Measurements from ENCODE around the gene KCTD16.

KCTD16 gene

DNA sequence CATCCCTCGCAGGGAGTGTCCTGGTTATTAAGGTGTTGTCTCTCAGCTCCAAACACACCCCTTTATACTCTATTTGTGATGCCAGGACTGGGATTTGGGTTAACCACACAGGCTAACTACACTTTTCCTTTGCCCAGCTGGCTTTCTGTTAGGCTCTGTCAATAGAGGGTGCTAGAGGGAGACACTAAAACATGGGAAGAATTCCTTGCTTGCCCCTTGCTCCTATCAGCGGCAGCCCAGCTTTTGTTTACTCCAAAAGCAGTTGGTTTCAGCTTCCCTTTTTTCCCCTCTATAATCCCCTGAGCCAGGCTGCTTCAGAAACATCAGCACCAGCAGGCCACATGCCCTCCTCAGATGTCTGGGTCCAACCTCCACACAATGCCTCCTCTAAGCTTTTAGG, 297.1 kb downstream of the KCTD16 start:
- ChIA-PET POLR2A (no interaction called here), CTCF (interaction anchor here (0.5 to 1.8 kb wide), 17 partner anchors 12 to 1347 kb away, joined by 3 to 9 read pairs (median 4); no protein-coding TSS in a partner anchor)
- Histone ChIP-seq H3K4me1 (ENCODE audit: control insufficient read depth, insufficient read depth, low read length) (no peaks in the 10 kb centered on the region), H3K36me3 (ENCODE audit: control insufficient read depth in 2 of 2, insufficient read depth in 1 of 2, low read length in 2 of 2) (no peaks in the 10 kb centered on the region), H3K4me3 (ENCODE audit: low read depth, low read length) (no peak overlapping the region), H3K9me3 (ENCODE audit: control insufficient read depth, insufficient read depth, low read depth, low read length) (no peaks in the 10 kb centered on the region), H3K27ac (ENCODE audit: extremely low read depth, low read depth, low read length) (no peak overlapping the region)
- TF ChIP-seq GFI1B (tag by site-specific recombination; IDR thresholded peaks at IDR 0.05) (no peak), ZNF654 (tag by site-specific recombination; IDR thresholded peaks at IDR 0.05; ENCODE audit: low read depth) (0 out of 2 replicates have a peak, but pooled peaks have one; percentile 11)

- Histone ChIP-seq H3K9me3 (ENCODE audit: control insufficient read depth, insufficient read depth, low read depth, low read length) (no peaks in the 10 kb centered on the region), H3K27ac (ENCODE audit: extremely low read depth, low read depth, low read length) (no peak overlapping the region), H3K36me3 (ENCODE audit: control insufficient read depth in 2 of 2, insufficient read depth in 1 of 2, low read length in 2 of 2) (no peaks in the 10 kb centered on the region), H3K4me1 (ENCODE audit: control insufficient read depth, insufficient read depth, low read length) (no peaks in the 10 kb centered on the region), H3K4me3 (ENCODE audit: low read depth, low read length) (no peak overlapping the region)
- CTCF ChIA-PET = interaction anchor here (0.6 to 1.8 kb wide), 8 partner anchors 15 to 770 kb away, joined by 3 to 9 read pairs (median 4); no protein-coding TSS in a partner anchor
- POLR2A ChIA-PET = no interaction called here
- TF ChIP-seq ZNF777 (tag by site-specific recombination; IDR thresholded peaks at IDR 0.05; ENCODE audit: borderline replicate concordance) (no peak), ZNF274 (IDR thresholded peaks at IDR 0.05; ENCODE audit: low read length) (no peak), ZNF274 (tag by site-specific recombination; IDR thresholded peaks at IDR 0.05; ENCODE audit: borderline replicate concordance) (no peak), ZNF114 (tag by site-specific recombination; IDR thresholded peaks at IDR 0.05) (no peak), ZFHX2 (tag by site-specific recombination; conservative IDR thresholded peaks at IDR 0.05) (no peak), ZNF501 (tag by site-specific recombination; IDR thresholded peaks at IDR 0.05) (no peak), ZNF175 (tag by site-specific recombination; IDR thresholded peaks at IDR 0.05) (no peak), ZNF184 (tag by site-specific recombination; IDR thresholded peaks at IDR 0.05) (no peak), ZNF112 (tag by site-specific recombination; IDR thresholded peaks at IDR 0.05) (no peak), ZNF561 (tag by site-specific recombination; IDR thresholded peaks at IDR 0.05; ENCODE audit: borderline replicate concordance) (no peak)
- TF ChIP-seq, protein P1, sequence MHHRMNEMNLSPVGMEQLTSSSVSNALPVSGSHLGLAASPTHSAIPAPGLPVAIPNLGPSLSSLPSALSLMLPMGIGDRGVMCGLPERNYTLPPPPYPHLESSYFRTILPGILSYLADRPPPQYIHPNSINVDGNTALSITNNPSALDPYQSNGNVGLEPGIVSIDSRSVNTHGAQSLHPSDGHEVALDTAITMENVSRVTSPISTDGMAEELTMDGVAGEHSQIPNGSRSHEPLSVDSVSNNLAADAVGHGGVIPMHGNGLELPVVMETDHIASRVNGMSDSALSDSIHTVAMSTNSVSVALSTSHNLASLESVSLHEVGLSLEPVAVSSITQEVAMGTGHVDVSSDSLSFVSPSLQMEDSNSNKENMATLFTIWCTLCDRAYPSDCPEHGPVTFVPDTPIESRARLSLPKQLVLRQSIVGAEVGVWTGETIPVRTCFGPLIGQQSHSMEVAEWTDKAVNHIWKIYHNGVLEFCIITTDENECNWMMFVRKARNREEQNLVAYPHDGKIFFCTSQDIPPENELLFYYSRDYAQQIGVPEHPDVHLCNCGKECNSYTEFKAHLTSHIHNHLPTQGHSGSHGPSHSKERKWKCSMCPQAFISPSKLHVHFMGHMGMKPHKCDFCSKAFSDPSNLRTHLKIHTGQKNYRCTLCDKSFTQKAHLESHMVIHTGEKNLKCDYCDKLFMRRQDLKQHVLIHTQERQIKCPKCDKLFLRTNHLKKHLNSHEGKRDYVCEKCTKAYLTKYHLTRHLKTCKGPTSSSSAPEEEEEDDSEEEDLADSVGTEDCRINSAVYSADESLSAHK (tag by site-specific recombination; IDR thresholded peaks at IDR 0.05) = no peak
- TF ChIP-seq, protein P2, sequence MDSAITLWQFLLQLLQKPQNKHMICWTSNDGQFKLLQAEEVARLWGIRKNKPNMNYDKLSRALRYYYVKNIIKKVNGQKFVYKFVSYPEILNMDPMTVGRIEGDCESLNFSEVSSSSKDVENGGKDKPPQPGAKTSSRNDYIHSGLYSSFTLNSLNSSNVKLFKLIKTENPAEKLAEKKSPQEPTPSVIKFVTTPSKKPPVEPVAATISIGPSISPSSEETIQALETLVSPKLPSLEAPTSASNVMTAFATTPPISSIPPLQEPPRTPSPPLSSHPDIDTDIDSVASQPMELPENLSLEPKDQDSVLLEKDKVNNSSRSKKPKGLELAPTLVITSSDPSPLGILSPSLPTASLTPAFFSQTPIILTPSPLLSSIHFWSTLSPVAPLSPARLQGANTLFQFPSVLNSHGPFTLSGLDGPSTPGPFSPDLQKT (IDR thresholded peaks at IDR 0.05; ENCODE audit: borderline replicate concordance, low read depth, low read length) = no peak
- TF ChIP-seq, protein P3, sequence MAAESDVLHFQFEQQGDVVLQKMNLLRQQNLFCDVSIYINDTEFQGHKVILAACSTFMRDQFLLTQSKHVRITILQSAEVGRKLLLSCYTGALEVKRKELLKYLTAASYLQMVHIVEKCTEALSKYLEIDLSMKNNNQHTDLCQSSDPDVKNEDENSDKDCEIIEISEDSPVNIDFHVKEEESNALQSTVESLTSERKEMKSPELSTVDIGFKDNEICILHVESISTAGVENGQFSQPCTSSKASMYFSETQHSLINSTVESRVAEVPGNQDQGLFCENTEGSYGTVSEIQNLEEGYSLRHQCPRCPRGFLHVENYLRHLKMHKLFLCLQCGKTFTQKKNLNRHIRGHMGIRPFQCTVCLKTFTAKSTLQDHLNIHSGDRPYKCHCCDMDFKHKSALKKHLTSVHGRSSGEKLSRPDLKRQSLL (tag by site-specific recombination; IDR thresholded peaks at IDR 0.05) = no peak
- TF ChIP-seq, protein P4, sequence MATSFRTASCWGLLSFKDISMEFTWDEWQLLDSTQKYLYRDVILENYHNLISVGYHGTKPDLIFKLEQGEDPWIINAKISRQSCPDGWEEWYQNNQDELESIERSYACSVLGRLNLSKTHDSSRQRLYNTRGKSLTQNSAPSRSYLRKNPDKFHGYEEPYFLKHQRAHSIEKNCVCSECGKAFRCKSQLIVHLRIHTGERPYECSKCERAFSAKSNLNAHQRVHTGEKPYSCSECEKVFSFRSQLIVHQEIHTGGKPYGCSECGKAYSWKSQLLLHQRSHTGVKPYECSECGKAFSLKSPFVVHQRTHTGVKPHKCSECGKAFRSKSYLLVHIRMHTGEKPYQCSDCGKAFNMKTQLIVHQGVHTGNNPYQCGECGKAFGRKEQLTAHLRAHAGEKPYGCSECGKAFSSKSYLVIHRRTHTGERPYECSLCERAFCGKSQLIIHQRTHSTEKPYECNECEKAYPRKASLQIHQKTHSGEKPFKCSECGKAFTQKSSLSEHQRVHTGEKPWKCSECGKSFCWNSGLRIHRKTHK (tag by site-specific recombination; IDR thresholded peaks at IDR 0.05) = no peak
These were observed 297.9 kb downstream of the KCTD16 start for GRCh38 chr5:144468571-144468970.

- CTCF ChIA-PET = interaction anchor here (0.6 to 1.8 kb wide), 3 partner anchors 32 to 769 kb away, joined by 3 to 9 read pairs (median 6); no protein-coding TSS in a partner anchor
- no peaks in the 10 kb centered on the region for H3K4me1 ChIP-seq (ENCODE audit: control insufficient read depth, insufficient read depth, low read length)
- H3K4me3 ChIP-seq (ENCODE audit: low read depth, low read length) = no peak overlapping the region
These were observed 298.4 kb downstream of the KCTD16 start for GRCh38 chr5:144469106-144469505.

More at GRCh38 chr5:144469106-144469505, 298.4 kb downstream of the KCTD16 start:
- Histone ChIP-seq H3K9me3 (ENCODE audit: control insufficient read depth, insufficient read depth, low read depth, low read length) (no peaks in the 10 kb centered on the region), H3K27ac (ENCODE audit: extremely low read depth, low read depth, low read length) (no peak overlapping the region), H3K36me3 (ENCODE audit: control insufficient read depth in 2 of 2, insufficient read depth in 1 of 2, low read length in 2 of 2) (no peaks in the 10 kb centered on the region)
- TF ChIP-seq ZNF692 (tag by site-specific recombination; IDR thresholded peaks at IDR 0.05) (no peak), SP2 (tag by site-specific recombination; IDR thresholded peaks at IDR 0.05) (no peak), ZNF555 (tag by site-specific recombination; conservative IDR thresholded peaks at IDR 0.05) (no peak), ZNF830 (tag by site-specific recombination; IDR thresholded peaks at IDR 0.05; ENCODE audit: low read depth) (no peak)
- TF ChIP-seq, protein P5, sequence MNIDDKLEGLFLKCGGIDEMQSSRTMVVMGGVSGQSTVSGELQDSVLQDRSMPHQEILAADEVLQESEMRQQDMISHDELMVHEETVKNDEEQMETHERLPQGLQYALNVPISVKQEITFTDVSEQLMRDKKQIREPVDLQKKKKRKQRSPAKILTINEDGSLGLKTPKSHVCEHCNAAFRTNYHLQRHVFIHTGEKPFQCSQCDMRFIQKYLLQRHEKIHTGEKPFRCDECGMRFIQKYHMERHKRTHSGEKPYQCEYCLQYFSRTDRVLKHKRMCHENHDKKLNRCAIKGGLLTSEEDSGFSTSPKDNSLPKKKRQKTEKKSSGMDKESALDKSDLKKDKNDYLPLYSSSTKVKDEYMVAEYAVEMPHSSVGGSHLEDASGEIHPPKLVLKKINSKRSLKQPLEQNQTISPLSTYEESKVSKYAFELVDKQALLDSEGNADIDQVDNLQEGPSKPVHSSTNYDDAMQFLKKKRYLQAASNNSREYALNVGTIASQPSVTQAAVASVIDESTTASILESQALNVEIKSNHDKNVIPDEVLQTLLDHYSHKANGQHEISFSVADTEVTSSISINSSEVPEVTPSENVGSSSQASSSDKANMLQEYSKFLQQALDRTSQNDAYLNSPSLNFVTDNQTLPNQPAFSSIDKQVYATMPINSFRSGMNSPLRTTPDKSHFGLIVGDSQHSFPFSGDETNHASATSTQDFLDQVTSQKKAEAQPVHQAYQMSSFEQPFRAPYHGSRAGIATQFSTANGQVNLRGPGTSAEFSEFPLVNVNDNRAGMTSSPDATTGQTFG (tag by site-specific recombination; IDR thresholded peaks at IDR 0.05; ENCODE audit: borderline replicate concordance) = no peak
- POLR2A ChIA-PET = no interaction called here
